T follicular helper cell (primary cell): ENCODE data around the gene DSTYK.
"Not testable (repeated sequence)": the region's sequence is repeated elsewhere in the genome, so short reads cannot be mapped to it uniquely, and the experiment has no call there.

ENCODE experiments used
- DNase-seq: peaks from one replicate; pipeline ENCODE4 v3.0.0-alpha.2; 2020; ENCODE audit warnings: low read depth

Gene DSTYK

DNA sequence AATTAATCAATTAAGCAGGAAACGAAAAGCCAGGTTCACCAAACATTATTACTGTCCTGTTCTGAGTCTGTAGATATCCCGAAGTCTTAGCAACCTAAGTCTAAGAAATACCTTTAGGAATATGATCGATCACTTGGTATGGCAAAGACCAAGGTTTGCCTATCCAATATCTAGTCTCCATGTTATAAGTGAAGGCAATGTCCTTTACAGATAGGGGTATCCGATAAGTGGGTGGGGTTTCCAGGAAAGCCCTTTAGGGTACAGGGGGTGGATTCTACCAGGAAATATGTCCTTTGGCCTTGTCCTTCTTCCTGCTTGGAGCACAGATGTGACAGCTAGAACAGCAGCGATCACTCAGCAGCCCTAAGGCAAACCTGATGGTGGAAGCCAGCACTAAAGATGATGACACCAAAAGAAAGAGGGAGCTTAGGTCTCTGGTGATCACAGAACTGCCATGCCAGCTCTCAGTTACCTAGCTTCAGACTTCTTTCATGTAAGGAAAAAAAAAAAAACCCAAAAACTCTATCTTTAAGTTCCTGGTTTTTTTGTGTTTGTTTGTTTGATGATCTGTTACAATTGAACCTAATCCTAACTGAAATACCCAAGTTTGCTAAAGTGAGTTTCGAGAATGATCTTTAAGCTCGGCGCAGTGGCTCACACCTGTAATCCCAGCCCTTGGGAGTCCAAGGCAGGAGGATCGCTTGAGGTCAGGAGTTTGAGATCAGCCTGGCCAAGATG lies 40.8 kb downstream of the DSTYK start:
- no peak for DNase-seq

DNA sequence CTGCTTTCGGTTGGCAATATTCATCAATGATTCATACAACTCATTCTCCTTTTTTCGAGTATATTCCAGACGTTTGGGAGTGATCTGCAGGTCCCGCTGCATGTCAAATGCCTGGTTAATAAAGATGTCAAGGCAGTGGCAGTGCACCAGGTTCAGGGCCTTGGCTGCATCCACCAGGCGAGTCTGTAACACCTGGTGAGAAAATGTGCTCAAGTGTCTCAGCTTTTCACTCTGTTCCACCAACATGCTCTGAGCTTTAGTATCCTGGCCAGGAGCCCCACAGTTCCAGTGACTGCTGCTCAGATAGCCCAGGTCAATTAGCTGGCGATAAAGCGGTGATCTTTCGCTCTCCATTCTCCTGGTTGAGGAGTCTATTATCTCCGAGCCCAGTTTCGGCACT lies 42.3 kb downstream of the DSTYK start:
- DNase-seq, result no peak

DNA sequence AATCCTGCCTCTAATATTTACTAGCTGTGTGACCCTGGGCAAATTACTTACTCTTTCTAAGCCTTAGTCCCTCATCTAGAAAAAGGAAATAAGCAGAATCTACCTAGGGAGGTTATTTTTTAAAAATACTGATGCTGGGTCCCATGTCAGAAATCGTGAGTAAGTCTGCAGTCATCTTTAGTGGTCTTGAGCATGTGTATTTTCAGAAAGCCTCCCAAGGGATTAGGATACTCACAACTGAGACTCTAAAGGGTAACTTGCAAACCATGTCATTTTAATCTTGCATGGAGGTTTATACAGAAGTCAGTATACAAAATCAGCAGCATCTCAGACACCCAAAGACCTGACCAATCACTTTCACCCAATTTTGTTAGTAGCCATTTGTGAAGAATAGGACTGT lies 43.2 kb downstream of the DSTYK start:
- no peak for DNase-seq

DNA sequence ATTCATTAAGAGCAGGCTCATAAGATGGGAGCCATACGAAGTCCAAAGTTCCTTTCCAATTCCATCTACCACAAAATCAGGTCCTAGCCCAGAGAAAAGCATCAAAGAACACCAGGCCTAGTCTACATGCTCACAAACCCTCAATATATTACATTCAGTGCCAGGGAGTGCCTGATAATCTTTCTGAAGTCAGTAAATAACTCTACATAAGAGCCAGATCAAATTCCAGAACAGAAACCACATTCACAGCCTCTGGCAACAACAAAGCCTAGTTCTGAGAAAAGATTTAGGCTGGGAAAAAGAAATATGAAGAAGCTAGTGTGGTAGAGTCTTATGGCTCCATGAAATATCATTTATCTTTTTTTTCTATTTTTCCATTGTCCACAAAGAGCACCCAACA lies 49.2 kb downstream of the DSTYK start:
- no peak for DNase-seq

DNA sequence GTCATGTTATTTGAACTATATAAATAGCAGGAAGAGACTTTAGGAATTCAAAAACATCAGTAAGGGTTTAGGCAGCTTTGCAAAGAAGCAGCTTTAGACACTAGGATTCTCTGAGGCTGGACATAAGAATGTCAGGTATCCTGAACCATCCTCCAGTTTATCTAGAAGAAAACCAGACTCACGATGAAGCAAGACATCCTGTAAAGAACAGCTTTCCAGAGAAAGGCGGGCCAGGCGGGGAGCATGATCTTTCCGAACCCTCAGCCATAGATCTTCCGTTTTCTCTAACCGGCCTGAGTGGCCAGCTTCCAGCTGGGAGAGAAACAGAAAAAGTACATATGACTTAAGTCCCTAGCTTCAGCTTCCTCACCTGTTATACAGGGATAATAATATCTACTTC lies 50.4 kb downstream of the DSTYK start:
- no peak for DNase-seq

DNA sequence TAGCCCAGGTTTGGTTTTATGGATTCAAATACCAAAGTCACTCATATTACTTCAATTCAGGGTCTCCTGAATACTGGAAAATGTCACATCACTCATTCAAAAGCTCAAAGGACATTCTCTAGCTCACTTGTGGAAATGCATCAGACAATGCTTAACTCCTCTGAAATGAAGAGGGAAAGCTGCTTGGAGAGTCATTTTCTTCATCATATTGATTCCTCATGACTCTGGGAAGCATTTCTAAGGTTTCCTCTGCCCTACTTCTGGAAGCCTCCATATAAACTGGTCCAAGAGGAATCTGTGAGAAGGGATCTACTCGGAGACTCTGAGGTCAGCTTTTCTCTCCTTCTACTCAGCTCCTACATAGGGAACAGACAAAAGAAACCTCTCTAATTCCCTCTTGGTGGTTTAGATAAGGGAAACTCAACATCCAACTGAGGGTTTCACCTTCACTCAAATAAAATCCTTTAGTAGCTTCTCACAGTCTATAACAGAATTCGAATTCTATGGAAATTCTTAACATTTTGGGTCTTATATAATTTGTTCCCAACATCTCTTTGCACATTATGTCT lies 53.4 kb downstream of the DSTYK start:
- DNase-seq, result no peak

DNA sequence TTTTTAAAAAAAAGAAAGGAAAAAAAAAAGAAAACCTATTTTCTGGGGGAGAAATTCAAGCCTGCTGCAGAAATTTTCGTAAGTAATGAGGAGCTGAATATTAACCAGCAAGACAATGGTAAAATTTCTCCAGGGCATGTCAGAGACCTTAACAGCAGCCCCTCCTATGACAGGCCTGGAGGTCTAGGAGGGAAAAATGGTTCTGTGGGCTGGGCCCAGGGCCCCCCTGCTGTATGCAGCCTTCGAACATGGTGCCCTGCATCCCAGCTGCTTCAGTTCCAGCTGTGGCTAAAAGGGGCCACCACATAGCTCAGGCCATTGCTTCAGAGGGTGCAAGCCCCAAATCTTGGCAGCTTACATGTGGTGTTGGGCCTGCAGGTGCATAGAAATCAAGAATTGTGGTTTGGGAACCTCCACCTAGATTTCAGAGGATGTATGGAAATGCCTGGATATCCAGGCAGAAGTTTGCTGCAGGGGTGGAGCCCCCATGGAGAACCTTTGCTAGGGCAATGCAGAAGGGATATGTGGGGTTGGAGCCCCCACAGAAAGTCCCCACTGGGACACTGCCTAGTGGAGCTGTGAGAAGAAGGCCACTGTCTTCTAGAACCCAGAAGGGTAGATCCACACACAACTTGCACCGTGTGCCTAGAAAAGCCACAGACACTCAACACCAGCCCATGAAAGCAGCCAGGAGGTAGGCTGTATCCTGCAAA lies 55.7 kb downstream of the DSTYK start:
- DNase-seq, result not testable (repeated sequence)

DNA sequence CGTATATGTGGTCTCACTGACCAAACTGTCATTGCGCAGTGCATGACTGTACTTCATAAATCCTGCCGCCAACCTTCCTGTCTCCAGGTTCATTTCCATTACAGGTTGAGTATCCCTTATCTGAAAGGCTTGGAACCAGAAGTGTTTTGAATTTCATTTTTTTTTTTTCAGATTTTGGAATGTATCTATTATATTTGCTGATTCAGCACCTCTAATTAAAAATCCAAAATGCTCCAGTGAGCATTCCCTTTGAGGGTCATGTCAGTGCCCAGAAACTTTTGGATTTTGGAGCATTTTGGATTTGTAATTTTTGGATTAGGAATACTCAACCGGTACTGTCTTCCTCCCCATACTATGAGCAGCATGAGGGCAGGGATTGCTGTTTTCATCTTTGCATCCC lies 59.0 kb downstream of the DSTYK start:
- no peak for DNase-seq

DNA sequence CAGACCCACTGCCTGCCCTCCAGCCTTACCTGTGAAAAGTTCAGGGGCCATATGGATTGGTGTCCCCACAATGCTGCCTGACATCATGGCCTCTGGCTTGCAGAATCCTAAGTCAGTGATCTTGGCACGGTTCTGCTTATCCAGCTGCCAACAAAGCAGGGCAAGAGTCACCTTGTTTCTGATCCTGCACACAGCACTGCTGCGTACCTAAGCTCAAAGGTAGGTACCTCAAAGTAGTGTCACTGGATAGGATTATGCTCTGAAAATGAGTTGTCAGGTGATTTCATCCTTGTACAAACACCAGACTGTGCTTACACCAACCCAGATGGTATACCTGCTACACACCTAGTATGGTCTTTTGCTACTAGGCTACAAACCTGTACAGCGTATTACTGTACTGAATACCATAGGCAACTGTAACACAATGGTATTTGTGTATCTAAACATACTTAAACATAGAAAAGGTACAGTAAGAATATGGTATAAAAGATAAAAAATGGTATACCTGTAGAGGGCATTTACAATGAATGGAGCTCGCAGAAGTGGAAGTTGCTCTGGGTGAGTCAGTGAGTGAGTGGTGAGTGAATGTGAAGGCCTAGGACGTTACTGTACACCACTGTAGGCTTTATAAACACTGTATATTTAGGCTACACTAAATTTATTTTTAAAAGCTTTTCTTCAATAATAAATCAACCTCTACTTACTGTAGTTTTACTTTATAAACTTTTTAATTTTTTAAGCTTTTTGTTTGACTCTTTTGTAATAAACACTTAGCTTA lies 60.7 kb downstream of the DSTYK start:
- no peak for DNase-seq

DNA sequence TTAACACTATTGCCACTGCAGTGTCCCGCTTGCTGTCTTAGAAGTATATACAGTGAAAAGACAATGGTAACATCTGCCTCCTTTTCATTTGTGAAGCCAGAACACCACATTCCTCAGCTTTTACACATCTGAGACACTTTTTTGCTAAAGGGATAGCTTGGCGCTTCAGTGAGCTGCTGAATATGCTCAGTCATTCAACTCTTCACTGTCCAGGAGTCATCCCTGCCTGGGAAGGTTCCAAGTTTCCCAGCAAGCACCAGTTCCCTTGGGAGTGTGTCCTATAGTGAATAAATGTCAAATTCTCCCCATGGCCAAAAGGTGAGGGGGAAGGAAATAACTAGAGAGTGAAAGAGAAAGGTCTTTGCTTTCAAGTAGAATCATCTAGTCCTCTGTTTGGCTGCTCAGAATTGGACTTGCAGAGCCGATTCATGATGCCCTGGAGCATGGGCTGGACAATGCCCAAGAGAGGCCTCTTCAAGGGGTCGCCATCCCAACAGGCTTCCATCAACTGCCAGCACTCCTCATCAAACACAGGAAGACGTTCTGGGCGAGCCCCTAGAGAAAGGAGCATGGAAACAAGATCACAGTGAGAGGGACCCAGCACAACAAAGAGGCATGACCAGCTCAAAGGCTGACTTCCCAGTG lies 64.2 kb downstream of the DSTYK start:
- DNase-seq, result no peak

DNA sequence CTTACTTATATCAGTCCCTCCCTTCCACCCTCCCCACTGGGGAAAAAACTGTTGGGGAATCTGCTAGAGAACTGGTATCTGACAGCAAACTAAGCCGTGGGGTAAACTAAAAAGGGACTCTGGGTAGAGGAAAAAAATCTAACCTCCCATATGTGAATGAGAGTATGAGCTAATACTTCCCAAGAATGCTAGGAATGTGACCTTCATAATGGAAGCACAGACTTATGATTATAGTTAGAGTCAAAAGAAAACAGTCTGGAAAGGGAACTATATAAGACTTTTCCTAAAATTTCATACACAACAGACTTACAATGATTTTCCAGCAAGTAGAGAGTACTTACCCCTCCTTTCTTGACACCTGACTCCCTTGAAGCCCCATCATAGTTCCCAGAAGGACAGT lies 66.8 kb downstream of the DSTYK start:
- no peak for DNase-seq

DNA sequence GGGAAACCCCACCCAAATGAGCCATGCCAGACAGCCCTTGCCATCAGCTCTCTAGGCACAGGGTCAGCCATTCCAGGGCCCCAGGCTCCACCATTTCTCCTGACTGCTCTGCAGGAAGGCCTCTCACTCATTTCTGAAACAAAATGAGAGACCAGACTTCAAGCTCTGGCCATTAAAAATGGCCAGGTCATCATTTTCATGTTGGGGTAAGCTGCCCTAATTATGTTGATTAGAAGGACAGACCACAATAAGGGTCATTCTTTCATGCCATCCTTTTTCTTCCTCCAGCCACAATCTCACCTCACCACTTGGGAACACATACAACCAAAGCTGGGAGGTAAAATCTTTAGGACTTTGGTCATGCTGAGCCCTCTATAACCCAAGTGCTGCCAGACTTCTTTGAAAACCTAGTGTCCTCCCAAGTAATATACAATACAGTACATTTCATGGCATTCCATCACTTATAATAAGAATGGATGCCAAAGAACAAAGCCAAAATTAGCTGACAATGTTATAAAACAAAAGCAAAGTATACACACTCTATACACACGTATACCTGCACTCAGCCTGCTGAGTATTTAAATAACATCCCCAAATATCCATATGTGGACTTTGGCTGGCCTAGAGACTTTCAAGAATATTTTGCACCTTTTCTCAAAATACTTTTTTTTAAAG lies 67.3 kb downstream of the DSTYK start:
- DNase-seq, result no peak

DNA sequence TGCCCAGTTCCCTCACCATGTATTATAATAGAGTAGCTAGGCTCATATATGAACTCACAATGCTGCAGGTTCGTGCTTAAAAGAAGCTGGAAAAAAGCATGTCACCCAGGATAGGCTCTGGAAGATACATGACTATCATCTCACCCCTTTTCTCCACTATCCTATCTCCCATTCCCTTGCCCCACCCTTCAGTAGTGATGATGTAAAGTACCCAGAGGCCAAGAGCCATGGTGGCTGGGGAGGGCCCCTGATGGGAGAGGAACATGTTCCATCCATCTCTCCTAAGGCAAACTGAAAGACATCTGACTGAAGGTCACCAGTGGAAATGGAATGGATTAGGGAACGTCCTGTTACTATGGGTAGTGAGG lies 69.4 kb downstream of the DSTYK start:
- no peak for DNase-seq

DNA sequence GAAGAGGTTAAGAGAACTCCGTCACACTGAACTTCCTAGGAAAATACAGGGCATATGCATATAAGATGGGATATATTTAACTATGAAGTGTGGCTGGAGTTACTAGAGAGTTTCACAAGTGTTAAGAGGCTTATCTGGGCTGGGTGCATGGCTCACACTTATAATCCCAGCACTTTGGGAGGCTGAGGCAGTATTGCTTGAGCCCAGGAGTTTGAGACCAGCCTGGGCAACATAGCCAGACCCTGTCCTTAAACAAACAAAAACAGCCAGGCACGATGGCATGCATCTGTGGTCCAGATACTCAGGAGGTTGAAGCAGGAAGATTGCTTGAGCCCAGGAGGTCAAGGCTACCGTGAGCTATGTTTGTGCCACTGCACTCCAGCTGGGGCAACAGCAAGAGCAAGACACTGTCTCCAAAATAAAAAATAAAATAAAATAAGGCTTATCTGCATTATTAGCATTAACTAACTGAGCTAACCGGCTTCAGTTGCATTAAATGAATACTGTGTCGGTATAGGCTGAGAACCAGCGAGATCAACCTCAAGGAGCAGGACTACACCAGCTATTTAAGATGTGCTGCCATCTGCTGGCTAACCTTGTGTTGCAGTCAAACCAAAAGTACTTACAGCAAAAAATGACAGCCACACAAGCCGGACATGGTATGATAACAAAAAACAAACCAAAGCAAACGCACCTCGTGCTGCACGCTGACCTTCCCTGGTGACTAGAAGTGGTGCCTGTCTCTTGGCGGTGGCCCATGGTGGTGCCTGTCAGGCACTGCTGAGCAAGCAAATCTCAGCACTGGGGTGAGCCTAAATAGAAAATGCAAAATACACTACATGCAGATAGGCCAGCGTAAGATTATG lies 70.0 kb downstream of the DSTYK start:
- DNase-seq, result peak; percentile 54

DNA sequence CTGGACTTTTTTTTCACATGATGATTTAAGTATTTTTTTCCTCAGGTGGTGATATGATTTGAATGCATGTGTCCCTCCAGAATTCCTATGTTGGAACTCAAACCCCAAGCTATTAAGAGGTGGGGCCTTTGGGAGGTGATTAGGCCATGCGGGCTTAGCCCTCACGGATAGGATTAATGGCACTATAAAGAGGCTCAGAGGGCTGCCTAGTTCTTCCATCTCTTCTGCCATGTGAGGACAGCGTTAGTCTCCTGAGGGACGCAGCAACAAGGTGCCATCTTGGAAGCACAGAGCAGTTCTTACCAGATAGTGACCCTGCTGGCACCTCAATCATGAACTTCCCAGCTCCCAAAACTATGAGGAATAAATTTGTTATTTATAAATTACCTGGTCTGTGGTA lies 71.4 kb downstream of the DSTYK start:
- no peak for DNase-seq

DNA sequence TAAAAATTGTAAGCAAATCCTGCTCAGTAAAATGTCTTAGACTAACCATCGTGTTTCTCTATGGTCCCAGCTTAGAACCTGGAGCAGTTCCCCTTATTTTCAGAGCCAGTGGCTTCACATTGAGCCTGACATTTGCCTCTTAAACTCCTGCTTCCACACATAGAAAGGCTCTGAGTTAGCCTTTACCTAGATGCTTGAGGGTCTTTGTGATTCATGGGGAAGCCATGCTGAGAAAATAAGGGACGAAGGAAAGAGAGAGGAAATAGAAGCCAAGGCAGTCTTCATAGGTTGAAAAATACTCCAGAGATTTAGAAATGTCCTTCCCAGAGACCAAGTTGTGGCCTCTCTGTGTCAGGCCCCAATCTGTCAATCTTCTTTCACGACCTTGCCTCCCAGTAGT lies 73.6 kb downstream of the DSTYK start:
- no peak for DNase-seq

DNA sequence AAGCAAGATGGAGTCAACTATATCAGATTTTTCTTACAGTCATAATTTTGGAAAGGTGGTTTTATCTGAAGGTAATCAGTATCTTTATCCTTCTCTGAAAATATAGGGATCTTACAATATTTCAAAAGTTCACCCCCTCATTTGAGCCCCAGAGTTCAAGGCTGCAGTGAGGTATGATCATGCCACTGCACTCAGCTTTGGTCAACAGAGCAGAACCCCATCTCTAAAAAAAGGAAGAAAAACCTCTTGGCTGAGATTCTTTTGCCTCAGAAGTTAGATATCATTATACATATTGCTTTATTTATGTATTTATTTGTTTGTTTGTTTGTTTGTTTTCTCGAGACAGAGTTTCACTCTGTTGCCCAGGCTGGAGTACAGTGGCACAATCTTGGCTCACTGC lies 78.2 kb downstream of the DSTYK start:
- DNase-seq, result no peak

DNA sequence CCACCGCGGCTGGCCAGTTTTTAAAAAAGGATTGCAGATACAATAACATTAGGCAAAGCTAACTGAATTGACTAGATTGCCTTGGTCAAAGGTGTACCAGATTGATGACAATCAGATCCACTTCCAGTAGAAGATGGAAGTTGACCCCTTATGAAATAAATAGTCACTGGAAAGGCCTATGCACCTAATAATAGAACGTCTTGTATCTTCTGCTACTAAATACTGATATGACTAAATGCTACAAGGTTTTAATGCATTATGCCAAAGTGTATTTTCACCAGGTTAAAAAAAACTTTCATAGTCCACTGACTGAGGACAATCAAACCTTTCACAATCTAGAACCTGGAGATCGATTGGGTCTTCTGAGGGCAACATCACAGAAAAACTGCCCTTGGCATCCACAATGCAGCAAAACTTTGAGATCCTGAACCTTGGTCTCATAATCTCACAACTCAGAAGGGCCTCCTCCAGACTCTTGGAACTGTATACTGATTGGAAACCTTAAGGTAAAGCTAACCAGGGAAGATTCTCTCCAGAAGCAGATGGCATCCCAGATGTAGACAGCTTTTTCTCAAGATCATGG lies 82.0 kb downstream of the DSTYK start:
- no peak for DNase-seq

DNA sequence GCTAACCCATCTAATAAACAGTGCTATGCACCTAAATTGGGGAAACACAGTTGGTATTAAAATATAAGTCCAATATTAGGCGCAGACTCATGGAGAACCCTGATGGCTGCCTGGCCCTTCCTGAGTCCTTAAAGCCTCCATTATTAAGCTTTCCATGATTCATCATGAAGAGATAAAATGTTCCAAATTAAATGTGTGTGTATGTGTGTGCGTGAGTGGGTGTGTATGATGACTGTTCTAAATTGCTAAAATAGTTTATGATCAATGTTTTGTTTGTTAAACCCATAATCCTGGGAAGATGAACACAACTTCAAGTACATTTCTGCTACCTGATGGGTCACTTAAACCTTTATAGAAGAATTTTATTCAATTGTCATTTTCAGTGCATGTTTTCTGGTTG lies 83.5 kb downstream of the DSTYK start:
- no peak for DNase-seq

DNA sequence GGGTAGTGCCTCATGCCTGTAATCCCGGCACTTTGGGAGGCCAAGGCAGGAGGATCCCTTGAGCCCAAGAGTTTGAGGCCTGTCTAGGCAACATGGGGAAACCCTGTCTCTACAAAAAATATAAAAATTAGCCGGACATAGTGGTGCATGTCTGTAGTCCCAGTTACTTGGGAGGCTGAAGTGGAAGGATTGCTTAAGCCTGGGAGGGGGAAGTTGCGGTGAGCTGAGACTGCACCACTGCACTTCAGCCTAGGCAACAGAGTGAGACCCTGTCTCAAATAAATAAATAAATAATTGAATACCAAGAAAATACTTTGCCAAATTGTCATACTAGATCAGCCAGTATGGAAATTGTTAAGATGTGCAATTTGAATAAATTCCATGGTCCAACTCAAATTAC lies 83.9 kb downstream of the DSTYK start:
- DNase-seq, result no peak
